ENCODE data around the gene TADA3. TPM values are rescaled to one million over a fixed set of nuclear protein-coding genes. Genes with fewer than 3 reads are reported as not detected.
A peak's percentile ranks its signal among the peaks of the same experiment; 100 is the strongest.

The TADA3 gene
- total RNA-seq, 2 donors from 2014 or later = 32.2 to 35.2 TPM

DNA sequence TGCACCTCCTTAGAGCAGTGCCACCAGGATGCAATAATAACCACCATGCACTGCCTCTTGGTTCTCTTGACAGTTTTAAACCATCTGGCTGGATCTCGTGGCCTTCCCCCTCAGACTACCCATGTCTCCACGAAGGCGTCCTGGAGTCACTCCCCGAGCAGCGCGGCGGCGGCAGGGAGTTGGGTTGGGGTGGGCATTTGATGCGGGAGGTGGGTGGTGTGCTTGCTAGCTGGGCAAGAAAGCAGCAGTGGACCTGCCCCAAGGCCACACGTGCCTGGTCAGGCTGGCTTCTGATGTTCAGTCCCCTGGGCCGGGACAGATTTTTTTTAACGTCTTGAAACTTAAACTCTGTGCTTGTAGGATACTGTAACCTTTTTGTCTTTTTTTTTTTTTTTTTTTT lies 13.9 kb upstream of the TADA3 start:
- Mint-ChIP-seq H3K4me1 (peaks cover 37% of the 10 kb centered on the region), H3K27ac (no peak overlapping the region), H3K27me3 (no peaks in the 10 kb centered on the region), H3K4me3 (no peak overlapping the region), H3K36me3 (ENCODE audit: low read depth) (peaks cover 7% of the 10 kb centered on the region)
- H3K9me3 ChIP-seq (ENCODE audit: control insufficient read depth, low read length, poor library complexity, severe bottlenecking) = no peaks in the 10 kb centered on the region
- DNase-seq = no peak
- no peak for ATAC-seq

DNA sequence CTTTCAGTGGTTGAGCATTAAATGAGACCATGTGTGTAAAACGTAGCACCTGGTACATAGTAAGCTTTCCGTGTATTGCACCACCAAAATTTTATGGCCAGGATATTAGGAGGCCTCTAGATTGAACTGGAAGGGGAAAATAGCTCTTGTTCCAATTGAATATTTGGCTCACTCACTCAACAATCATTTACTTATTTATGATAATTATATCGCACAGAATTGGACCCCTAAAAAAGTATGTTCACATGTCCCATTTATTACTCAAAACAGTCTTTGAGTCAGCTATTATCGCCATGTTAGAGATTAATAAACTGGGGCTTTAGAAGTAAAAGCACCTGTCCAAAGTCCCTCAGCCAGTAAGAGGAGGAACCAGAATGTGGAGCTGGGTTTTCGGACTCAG lies 12.7 kb upstream of the TADA3 start:
- DNase-seq = no peak
- Mint-ChIP-seq H3K27ac (no peak overlapping the region), H3K36me3 (ENCODE audit: low read depth) (peaks cover 5% of the 10 kb centered on the region), H3K27me3 (no peaks in the 10 kb centered on the region), H3K4me1 (peaks cover 31% of the 10 kb centered on the region), H3K4me3 (no peak overlapping the region)
- no peaks in the 10 kb centered on the region for H3K9me3 ChIP-seq (ENCODE audit: control insufficient read depth, low read length, poor library complexity, severe bottlenecking)
- ATAC-seq = no peak

DNA sequence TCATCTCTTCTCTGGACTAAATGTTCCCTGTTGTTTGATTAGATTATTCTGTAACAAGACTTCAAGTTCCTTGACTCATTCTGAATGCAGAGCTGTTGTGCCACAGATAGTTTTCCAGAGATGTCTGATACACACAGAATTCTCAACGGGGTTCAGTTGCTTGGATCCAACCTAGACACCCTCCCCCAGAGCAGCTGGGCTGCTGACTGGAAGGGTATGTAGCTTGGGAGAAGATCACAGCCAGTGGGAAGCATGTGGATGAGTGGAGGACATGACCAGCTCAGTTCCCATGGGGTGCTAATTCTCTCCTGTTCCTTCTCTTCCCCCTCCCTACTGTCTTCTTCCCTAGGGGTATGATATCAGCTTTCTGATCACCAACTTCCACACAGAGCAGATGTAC lies 11.2 kb upstream of the TADA3 start:
- Mint-ChIP-seq H3K36me3 (ENCODE audit: low read depth) (peaks cover 5% of the 10 kb centered on the region), H3K27ac (peak overlapping the region; percentile 86), H3K4me3 (no peak overlapping the region), H3K27me3 (no peaks in the 10 kb centered on the region), H3K4me1 (peaks cover 20% of the 10 kb centered on the region)
- H3K9me3 ChIP-seq (ENCODE audit: control insufficient read depth, low read length, poor library complexity, severe bottlenecking) = no peaks in the 10 kb centered on the region
- no peak for DNase-seq
- no peak for ATAC-seq

DNA sequence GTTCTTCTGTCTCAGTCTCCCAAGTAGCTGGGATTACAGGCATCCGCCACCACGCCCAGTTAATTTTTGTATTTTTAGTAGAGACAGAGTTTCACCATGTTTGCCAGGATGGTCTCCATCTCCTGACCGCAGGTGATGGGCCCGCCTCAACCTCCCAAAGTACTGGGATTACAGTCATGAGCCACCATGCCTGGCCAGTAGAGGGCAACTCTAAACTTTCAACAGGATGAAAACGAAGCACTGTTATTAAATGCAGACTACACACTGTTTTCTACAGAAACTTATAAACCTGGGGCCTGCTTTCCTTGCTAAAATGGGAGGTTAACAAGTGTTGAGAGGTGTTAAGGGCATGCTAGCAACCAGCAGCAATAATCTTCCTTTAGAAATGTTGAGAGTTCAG lies 8.3 kb upstream of the TADA3 start:
- no peaks in the 10 kb centered on the region for H3K9me3 ChIP-seq (ENCODE audit: control insufficient read depth, low read length, poor library complexity, severe bottlenecking)
- peaks cover 5% of the 10 kb centered on the region for H3K36me3 Mint-ChIP-seq (ENCODE audit: low read depth)
- DNase-seq = no peak
- no peak overlapping the region for H3K27ac Mint-ChIP-seq
- H3K27me3 Mint-ChIP-seq = no peaks in the 10 kb centered on the region
- H3K4me3 Mint-ChIP-seq = no peak overlapping the region
- ATAC-seq = no peak
- H3K4me1 Mint-ChIP-seq = peaks cover 17% of the 10 kb centered on the region

DNA sequence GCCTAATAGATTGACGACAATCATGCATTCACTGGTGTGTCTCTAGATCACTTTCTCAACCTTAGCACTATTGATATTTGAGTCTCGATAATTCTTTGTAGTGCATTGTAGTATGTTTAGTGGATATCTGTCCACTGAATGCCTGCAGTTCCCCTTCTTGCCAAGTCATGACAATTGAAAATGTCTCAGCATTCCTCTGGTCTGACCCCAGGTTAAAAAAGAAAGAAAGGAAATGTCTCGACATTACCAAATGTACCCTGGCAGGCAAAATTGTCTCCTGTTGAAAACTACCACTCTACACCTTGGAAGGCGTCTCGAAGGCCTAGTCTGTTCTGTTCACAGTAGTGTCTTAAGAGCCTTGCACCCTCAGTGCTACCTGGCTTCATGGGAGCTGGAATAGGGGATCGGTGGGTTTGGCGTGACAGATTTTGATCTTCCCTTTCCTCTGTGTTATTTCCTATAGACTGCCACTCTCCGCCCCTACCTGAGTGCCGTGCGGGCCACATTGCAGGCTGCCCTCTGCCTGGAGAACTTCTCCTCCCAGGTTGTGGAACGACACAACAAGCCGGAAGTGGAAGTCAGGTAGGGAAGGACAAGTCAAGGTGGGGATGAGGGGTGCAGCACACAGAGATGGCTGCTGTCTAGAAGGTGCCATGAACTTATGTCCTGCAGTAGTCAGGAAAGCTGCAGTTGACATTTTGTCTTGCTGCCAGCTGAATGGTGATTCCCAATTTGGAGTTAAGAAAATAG lies 5.1 kb upstream of the TADA3 start:
- Mint-ChIP-seq H3K27me3 (no peaks in the 10 kb centered on the region), H3K27ac (peak overlapping the region; percentile 72), H3K4me1 (peaks cover 25% of the 10 kb centered on the region), H3K36me3 (ENCODE audit: low read depth) (peaks cover 5% of the 10 kb centered on the region), H3K4me3 (no peak overlapping the region)
- no peak for DNase-seq
- ATAC-seq = no peak
- H3K9me3 ChIP-seq (ENCODE audit: control insufficient read depth, low read length, poor library complexity, severe bottlenecking) = no peaks in the 10 kb centered on the region

DNA sequence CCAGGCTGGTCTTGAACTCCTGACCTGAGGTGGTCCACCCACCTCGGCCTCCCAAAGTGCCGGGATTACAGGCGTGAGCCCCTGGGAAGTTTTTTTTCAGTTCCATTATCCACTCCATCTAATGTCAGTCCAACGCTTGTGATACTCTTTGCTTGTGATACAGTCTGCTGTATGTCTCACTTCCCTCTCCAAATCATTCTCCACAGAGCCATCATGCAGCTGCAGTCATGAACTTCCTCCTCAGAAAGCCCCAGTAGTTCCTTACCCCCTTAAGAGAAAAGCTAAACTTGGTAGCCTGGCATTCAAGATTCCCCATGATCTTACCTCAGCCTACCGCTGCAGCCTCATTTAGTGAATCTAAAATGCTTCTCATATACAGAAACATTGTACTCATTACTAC lies 2.9 kb upstream of the TADA3 start:
- H3K4me3 Mint-ChIP-seq = peak overlapping the region; percentile 67
- DNase-seq (no peak), ATAC-seq (no peak)
- peaks cover 31% of the 10 kb centered on the region for H3K4me1 Mint-ChIP-seq
- no peaks in the 10 kb centered on the region for H3K27me3 Mint-ChIP-seq
- H3K36me3 Mint-ChIP-seq (ENCODE audit: low read depth) = peaks cover 6% of the 10 kb centered on the region
- H3K9me3 ChIP-seq (ENCODE audit: control insufficient read depth, low read length, poor library complexity, severe bottlenecking) = no peaks in the 10 kb centered on the region
- peak overlapping the region; percentile 96 for H3K27ac Mint-ChIP-seq

DNA sequence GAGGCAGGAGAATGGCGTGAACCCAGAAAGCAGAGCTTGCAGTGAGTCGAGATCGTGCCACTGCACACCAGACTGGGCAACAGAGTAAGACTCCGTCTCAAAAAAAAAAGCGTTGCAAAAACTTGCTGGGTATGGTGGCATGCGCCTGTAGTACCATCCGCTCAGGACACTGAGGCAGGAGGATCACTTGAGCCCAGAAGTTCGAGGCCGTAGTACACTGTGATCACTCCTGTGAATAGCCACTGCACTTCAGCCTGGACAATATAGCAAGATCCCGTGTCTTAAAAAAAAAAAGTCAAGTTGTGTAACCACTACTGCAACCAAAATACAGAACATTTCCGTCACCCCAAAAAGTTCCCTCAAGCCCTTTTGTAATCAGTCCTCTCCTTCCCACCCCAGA lies 2.1 kb upstream of the TADA3 start:
- Mint-ChIP-seq H3K27me3 (no peaks in the 10 kb centered on the region), H3K27ac (peak overlapping the region; percentile 96), H3K4me1 (peaks cover 34% of the 10 kb centered on the region), H3K4me3 (peak overlapping the region; percentile 97), H3K36me3 (ENCODE audit: low read depth) (peaks cover 9% of the 10 kb centered on the region)
- no peaks in the 10 kb centered on the region for H3K9me3 ChIP-seq (ENCODE audit: control insufficient read depth, low read length, poor library complexity, severe bottlenecking)
- no peak for DNase-seq
- no peak for ATAC-seq

DNA sequence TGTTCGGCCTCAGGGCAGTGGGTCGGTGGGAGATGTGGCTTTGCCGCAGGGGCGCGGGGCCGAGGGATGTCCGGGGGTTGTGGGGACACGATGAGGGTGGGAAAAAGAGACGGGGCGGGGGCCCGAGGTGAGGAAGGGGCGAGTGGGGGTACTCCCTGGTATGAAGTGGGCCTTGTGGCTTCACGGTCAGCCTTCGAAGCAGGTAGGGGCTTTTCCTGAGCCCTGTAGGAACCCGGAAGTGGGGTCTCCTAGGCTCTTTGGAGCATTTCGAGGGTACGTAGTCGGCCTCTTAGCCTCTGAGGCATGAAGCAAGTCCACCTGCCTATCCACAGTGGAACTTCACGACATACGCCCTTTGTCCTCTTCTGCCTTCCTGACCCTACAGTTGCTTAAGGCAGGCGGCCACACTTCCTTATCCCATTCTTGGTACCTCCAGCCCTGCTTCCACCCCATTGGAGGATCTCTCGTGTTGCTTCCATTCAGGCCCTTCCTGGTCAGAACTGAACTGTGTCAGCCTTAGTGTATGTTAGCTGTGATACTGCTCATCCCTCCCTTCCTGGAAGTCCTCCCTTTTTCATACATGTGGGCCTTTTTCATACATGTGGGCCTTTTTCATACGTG lies 998 bp upstream of the TADA3 start:
- Mint-ChIP-seq H3K27me3 (no peaks in the 10 kb centered on the region), H3K36me3 (ENCODE audit: low read depth) (peaks cover 12% of the 10 kb centered on the region), H3K27ac (peak overlapping the region; percentile 96), H3K4me3 (peak overlapping the region; percentile 97), H3K4me1 (peaks cover 34% of the 10 kb centered on the region)
- no peak for ATAC-seq
- no peaks in the 10 kb centered on the region for H3K9me3 ChIP-seq (ENCODE audit: control insufficient read depth, low read length, poor library complexity, severe bottlenecking)
- DNase-seq = peak in 2 of 3 donors; percentile 12 to 15

DNA sequence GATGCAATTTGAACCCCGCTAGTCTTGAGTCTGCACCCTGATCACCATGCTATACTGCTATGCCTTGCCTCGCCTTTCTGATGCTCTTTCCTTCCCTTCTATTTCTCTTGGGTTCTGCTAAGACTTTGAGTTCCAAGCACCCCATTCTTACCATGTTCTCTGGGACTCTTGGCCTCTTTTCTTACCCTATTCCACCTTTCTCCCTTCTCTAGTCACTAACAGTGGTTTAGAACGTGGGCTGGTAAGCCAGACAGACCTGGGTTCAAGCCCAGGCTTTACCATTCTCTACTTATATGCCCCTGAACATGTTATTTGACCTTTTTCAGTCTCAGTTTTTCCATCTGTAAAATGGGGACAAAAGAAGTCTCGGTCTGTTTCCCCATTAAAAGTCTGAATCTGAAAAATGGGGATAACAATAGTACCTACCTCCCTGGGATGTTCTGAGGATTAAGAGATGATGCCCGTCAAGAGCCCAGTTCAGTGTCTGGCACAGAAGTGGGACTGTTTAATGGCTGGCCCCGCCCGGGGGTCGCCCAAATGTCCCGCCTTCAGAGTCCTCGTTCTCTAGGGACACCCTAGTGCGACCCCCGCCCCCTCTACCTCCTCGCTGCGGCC lies 376 bp downstream of the TADA3 start:
- peaks cover 16% of the 10 kb centered on the region for H3K36me3 Mint-ChIP-seq (ENCODE audit: low read depth)
- peaks cover 40% of the 10 kb centered on the region for H3K4me1 Mint-ChIP-seq
- peak overlapping the region; percentile 96 for H3K27ac Mint-ChIP-seq
- peak overlapping the region; percentile 97 for H3K4me3 Mint-ChIP-seq
- DNase-seq = no peak
- H3K9me3 ChIP-seq (ENCODE audit: control insufficient read depth, low read length, poor library complexity, severe bottlenecking) = no peaks in the 10 kb centered on the region
- no peaks in the 10 kb centered on the region for H3K27me3 Mint-ChIP-seq
- no peak for ATAC-seq

DNA sequence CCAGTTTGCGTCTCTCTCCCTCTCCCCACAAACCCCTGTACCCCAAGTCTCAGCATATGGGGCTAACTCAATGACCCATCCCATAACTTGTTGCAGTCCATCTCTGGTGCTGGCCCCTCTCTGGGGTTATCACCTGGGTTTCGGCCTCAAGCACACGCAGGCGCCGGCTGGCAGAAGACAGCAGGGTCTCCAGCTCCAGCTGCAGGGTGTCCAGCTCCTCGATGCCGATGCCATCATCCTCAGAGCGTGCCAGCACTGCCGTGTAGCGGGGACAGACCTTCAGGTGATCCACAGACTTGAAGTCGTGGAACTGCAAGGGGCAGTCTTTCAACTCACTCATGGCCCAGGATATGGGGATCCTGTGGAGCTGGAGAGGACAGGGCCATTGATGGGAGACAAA lies 1.1 kb downstream of the TADA3 start:
- ATAC-seq = no peak
- H3K27me3 Mint-ChIP-seq = no peaks in the 10 kb centered on the region
- H3K36me3 Mint-ChIP-seq (ENCODE audit: low read depth) = peaks cover 16% of the 10 kb centered on the region
- H3K4me3 Mint-ChIP-seq = peak overlapping the region; percentile 55
- H3K9me3 ChIP-seq (ENCODE audit: control insufficient read depth, low read length, poor library complexity, severe bottlenecking) = no peaks in the 10 kb centered on the region
- peaks cover 38% of the 10 kb centered on the region for H3K4me1 Mint-ChIP-seq
- no peak overlapping the region for H3K27ac Mint-ChIP-seq
- no peak for DNase-seq

DNA sequence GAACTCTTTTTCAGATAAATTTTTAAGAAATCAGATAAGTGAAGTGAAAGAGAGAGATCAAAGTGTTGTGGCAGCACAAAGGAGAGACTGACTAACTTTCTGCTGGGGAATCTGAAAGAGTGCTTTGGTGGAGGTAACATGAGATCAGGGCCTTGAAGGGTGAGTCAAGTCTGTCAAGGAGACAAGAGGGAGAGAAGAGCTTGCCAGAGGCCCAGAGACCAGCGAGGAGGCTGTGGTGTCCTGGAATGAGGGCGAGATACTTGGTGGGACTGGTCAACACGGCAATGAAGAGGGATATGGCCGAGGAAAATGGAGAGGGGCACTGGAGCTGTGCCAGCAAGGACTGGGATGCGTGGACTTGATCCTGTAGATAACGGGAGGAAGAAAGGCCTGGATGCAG lies 4.6 kb downstream of the TADA3 start:
- H3K4me1 Mint-ChIP-seq = peaks cover 25% of the 10 kb centered on the region

DNA sequence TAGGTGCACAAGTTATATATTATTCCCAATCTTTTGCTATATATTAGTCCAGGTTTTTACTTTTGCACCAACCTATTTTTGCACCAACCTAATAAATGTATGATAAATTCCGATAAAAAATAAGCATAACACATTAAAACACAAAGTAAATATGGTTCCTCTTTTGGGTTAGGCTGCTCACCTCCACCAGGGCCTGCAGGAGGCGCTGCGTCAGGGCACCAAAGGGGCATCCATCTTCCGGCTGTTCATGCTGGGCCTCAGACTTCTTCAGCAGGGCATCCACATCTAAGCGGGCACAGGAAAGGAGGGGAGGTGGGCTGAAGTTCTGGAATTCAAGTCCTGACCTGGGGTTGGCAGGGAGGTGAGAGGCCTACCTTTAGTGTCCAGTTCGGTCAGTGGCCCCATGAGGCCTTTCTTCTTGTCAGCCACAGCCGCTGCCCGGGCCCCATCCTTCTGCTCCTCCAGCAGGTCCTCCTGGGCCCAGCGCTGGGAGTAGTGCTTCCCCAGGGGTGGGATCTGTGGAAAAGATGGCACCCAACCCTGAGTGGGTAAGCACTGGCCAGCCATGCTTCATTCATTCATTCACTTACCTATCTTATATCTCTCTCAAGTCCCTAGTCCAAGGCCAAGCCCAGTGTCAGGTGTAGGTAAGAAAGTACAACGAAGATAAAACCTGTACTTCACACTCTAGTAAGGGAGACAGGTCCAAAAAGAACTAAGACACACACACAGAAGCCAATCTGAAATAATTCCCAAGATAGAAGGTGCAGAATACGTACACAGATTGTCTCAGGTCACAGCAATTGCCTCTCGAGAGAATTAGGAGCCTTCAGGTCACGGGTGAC lies 5.2 kb downstream of the TADA3 start:
- Mint-ChIP-seq H3K27ac (no peak overlapping the region), H3K4me3 (no peak overlapping the region), H3K36me3 (ENCODE audit: low read depth) (peaks cover 19% of the 10 kb centered on the region), H3K27me3 (no peaks in the 10 kb centered on the region), H3K4me1 (peaks cover 27% of the 10 kb centered on the region)
- DNase-seq (no peak), ATAC-seq (no peak)
- no peaks in the 10 kb centered on the region for H3K9me3 ChIP-seq (ENCODE audit: control insufficient read depth, low read length, poor library complexity, severe bottlenecking)

More for the DNA sequence above, 4.6 kb downstream of the TADA3 start:
- no peak for DNase-seq
- Mint-ChIP-seq H3K27me3 (no peaks in the 10 kb centered on the region), H3K4me3 (peak overlapping the region; percentile 25), H3K27ac (no peak overlapping the region), H3K36me3 (ENCODE audit: low read depth) (peaks cover 21% of the 10 kb centered on the region)
- no peak for ATAC-seq
- no peaks in the 10 kb centered on the region for H3K9me3 ChIP-seq (ENCODE audit: control insufficient read depth, low read length, poor library complexity, severe bottlenecking)

DNA sequence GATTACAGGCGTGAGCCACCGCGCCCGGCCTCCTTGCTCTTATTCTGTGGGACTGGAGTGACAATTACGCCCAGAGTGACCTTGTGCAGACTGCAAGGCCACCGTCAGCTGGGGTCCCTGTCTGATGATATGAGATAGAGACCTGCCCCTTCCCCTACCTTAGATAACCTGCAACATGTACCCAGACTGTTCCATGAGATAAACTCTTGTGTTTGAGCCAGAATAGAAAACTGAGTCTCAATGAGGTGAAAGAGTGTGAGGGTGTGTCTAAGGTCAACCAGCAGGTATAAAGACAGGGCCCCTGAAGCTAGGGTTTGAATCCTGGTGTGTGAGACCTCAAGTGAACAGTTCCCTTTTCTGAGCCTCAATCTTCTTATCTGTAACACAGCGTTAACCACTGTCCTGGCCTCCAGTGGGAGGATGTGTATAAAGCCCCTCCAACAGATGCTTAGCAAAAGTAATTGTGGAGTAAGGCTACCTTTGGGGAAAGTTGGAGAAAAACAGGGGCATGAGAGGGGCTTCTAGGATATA lies 6.0 kb downstream of the TADA3 start:
- Mint-ChIP-seq H3K27ac (no peak overlapping the region), H3K27me3 (no peaks in the 10 kb centered on the region), H3K36me3 (ENCODE audit: low read depth) (peaks cover 19% of the 10 kb centered on the region), H3K4me3 (no peak overlapping the region), H3K4me1 (peaks cover 22% of the 10 kb centered on the region)
- DNase-seq (no peak), ATAC-seq (no peak)
- no peaks in the 10 kb centered on the region for H3K9me3 ChIP-seq (ENCODE audit: control insufficient read depth, low read length, poor library complexity, severe bottlenecking)

Measured in T-helper 17 cell (primary cell).